A673 (cell line): ENCODE measurements around the gene RNF8. TPM values are rescaled to one million over a fixed set of nuclear protein-coding genes. Genes with fewer than 3 reads are reported as not detected.

ENCODE experiments used
- BruUV-seq: library from RNA; stranded (reverse); fragments of 400-500 nt; replicated peaks from 2 replicates; lab custom pipeline; 2021; lab: Mats Ljungman, UMichigan
- CTCF ChIA-PET: fragments of 300-600 bp; sonication (Branson Sonifier 250); formaldehyde crosslinking; loops from one replicate; lab custom pipeline; 2022; ENCODE audit warnings: antibody characterized with exemption; lab: Charles Lee
- POLR2A ChIA-PET: fragments of 300-600 bp; sonication (Branson Sonifier 250); formaldehyde crosslinking; loops from one replicate; lab custom pipeline; 2022; ENCODE audit warnings: antibody characterized with exemption; ENCODE audit not compliant: low non-redundant PET; lab: Charles Lee
- DNase-seq: peaks from one replicate; pipeline ENCODE4 v3.0.0-alpha.2; 2015; ENCODE audit warnings: low spot score
- H3K27ac ChIP-seq: fragments of 200-600 bp; sonication (generic); 2 replicates; pipeline ENCODE4 v1.5.1; 2016; ENCODE audit warnings: mixed run types, low read depth, mild to moderate bottlenecking, mixed read lengths, antibody characterized with exemption, low read length; ENCODE audit not compliant: poor library complexity, severe bottlenecking
- H3K27me3 ChIP-seq: fragments of 200-600 bp; sonication (generic); replicated peaks from 2 replicates; pipeline ENCODE4 v1.6.1; 2017; ENCODE audit warnings: mixed run types, low read depth, mild to moderate bottlenecking, mixed read lengths, antibody characterized with exemption, low read length; ENCODE audit not compliant: insufficient read depth, poor library complexity
- H3K36me3 ChIP-seq: fragments of 200-600 bp; sonication (generic); 2 replicates; pipeline ENCODE4 v1.6.1; 2016; ENCODE audit warnings: mixed run types, mild to moderate bottlenecking, mixed read lengths, antibody characterized with exemption, low read length; ENCODE audit not compliant: insufficient read depth, poor library complexity, severe bottlenecking
- H3K4me1 ChIP-seq: fragments of 200-600 bp; sonication (generic); 2 replicates; pipeline ENCODE4 v1.6.1; 2017; ENCODE audit warnings: mixed run types, mild to moderate bottlenecking, mixed read lengths, antibody characterized with exemption, low read length; ENCODE audit not compliant: insufficient read depth, poor library complexity, severe bottlenecking
- H3K4me3 ChIP-seq: fragments of 200-600 bp; sonication (generic); 2 replicates; pipeline ENCODE4 v1.5.1; 2016; ENCODE audit warnings: low read depth, mixed run types, mild to moderate bottlenecking, mixed read lengths, low read length; ENCODE audit not compliant: poor library complexity, severe bottlenecking
- H3K9me3 ChIP-seq: fragments of 200-600 bp; sonication (generic); 2 replicates; pipeline ENCODE4 v1.6.1; 2016; ENCODE audit warnings: mixed run types, low read depth, mild to moderate bottlenecking, mixed read lengths, antibody characterized with exemption, low read length; ENCODE audit not compliant: poor library complexity, severe bottlenecking
- EZH2 ChIP-seq: fragments of 200-600 bp; sonication (generic); IDR thresholded peaks from 2 replicates; pipeline ENCODE4 v1.6.1; 2017; ENCODE audit warnings: borderline replicate concordance, low read depth, mild to moderate bottlenecking, mixed read lengths, antibody characterized with exemption, low read length; ENCODE audit not compliant: poor library complexity, severe bottlenecking
- intact Hi-C: fragments of 100-400 bp; cut with micrococcal nuclease; formaldehyde crosslinking; loops from one replicate; pipeline ENCODE4 v1.10.0; 2022; ENCODE audit not compliant: unreplicated experiment
- total RNA-seq: library from RNA; stranded (reverse); gene quantifications from 2 replicates; pipeline ENCODE4 v1.2.3, GENCODE V29; 2021
- TF ChIP-seq, protein P1 (sequence below): fragments of 300-800, 200-600 bp; sonication (generic); conservative IDR thresholded peaks from 2 replicates; pipeline ENCODE4 v1.5.1; 2017; ENCODE audit warnings: low read depth, mild to moderate bottlenecking, antibody characterized with exemption, low read length, moderate library complexity, mixed read lengths

The RNF8 gene
- total RNA-seq, 1 experiment from 2014 or later, result 25.6 TPM

DNA sequence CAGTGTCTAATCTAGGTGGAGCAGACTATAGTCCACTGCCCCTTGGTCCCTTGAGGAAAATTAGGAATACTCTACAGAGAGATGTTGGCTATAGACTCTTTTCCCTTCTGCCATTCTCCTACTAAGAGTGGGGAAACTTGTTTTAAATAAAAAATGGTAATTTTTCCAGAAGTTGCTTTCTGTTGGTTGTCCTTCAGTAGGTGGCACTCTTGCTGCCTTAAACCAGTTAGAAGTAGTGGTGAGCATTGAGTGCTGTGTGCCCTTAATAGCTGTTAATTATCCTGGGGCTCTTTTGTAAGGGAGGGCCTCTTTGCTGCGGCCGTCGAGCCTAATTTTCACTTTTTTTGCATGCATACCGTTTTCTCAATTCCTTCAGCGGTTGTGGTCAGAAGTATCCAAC, 82.0 kb downstream of the RNF8 start:
- no peak for TF ChIP-seq EZH2
- TF ChIP-seq, protein P1, sequence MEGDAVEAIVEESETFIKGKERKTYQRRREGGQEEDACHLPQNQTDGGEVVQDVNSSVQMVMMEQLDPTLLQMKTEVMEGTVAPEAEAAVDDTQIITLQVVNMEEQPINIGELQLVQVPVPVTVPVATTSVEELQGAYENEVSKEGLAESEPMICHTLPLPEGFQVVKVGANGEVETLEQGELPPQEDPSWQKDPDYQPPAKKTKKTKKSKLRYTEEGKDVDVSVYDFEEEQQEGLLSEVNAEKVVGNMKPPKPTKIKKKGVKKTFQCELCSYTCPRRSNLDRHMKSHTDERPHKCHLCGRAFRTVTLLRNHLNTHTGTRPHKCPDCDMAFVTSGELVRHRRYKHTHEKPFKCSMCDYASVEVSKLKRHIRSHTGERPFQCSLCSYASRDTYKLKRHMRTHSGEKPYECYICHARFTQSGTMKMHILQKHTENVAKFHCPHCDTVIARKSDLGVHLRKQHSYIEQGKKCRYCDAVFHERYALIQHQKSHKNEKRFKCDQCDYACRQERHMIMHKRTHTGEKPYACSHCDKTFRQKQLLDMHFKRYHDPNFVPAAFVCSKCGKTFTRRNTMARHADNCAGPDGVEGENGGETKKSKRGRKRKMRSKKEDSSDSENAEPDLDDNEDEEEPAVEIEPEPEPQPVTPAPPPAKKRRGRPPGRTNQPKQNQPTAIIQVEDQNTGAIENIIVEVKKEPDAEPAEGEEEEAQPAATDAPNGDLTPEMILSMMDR, result 0 out of 2 replicates have a peak, but pooled peaks have one; percentile 12
- no TSS peak for BruUV-seq
- POLR2A ChIA-PET, result no interaction called here
- CTCF ChIA-PET, result no interaction called here
- DNase-seq, result no peak
- no peaks in the 10 kb centered on the region for H3K27me3 ChIP-seq
- H3K4me3 ChIP-seq, result no peak overlapping the region
- H3K36me3 ChIP-seq, result peaks cover 5% of the 10 kb centered on the region
- H3K9me3 ChIP-seq, result no peaks in the 10 kb centered on the region
- no peak overlapping the region for H3K27ac ChIP-seq
- no peaks in the 10 kb centered on the region for H3K4me1 ChIP-seq
- intact Hi-C loops, result no loop called here

DNA sequence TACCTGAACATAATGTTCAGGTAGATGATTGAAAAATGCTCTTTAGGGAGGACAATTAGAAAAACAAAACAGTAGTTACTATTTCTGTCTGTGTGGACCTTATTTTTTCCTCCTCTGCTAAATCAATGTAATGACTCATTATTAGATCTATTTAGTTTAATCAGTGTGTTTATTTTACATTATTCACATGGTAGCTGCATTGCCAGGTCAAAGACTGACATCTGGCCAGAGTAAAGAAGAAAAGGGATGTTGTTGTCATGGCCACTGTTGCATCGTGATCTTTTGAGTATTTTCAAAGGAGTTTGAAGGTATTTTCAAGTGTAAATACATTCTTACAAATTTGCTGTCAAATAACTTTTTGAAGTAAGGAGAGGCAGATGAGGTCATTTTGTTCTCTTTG, 85.1 kb downstream of the RNF8 start:
- peaks cover 10% of the 10 kb centered on the region for H3K36me3 ChIP-seq
- BruUV-seq, result no TSS peak
- H3K4me1 ChIP-seq, result no peaks in the 10 kb centered on the region
- no peak overlapping the region for H3K4me3 ChIP-seq
- no peak for DNase-seq
- intact Hi-C loops, result no loop called here
- H3K27ac ChIP-seq, result no peak overlapping the region
- H3K9me3 ChIP-seq, result no peaks in the 10 kb centered on the region
- POLR2A ChIA-PET, result no interaction called here
- no peaks in the 10 kb centered on the region for H3K27me3 ChIP-seq
- no peak for TF ChIP-seq EZH2
- TF ChIP-seq, protein P1, result no peak
- CTCF ChIA-PET, result no interaction called here

DNA sequence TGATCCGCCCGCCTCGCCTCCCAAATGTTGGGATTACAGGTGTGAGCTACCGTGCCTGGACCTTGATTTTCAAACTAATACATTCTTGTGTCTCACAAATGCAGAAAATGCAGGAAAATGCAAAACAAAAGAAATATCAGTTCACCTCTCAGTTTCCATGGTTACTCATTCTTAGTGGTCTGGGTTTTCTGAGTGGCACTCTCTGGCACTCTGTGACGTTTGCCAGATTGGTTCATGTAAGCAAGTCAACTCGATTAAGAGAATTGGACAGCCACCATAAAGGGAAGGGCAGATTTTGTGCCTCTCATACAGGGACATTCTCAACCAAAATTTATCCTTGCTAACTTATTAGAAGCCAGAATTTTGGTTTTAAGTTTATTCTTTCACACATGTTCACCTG, 87.9 kb downstream of the RNF8 start:
- no peaks in the 10 kb centered on the region for H3K4me1 ChIP-seq
- intact Hi-C loops, result no loop called here
- H3K36me3 ChIP-seq, result peaks cover 17% of the 10 kb centered on the region
- no peaks in the 10 kb centered on the region for H3K27me3 ChIP-seq
- no peak for DNase-seq
- POLR2A ChIA-PET, result no interaction called here
- H3K27ac ChIP-seq, result no peak overlapping the region
- no peak overlapping the region for H3K4me3 ChIP-seq
- BruUV-seq, result no TSS peak
- CTCF ChIA-PET, result no interaction called here
- no peak for TF ChIP-seq EZH2
- no peaks in the 10 kb centered on the region for H3K9me3 ChIP-seq
